Sigmoid colon (tissue), 7 donors: ENCODE results near the gene LRR1. TPM values are rescaled to one million over a fixed set of nuclear protein-coding genes. Genes with fewer than 3 reads are reported as not detected.
A peak's percentile ranks its signal among the peaks of the same experiment; 100 is the strongest.

Experiments
- DNase-seq: peaks from one replicate; pipeline ENCODE4 v3.0.0-alpha.2; 2019
- H3K27ac ChIP-seq, 4 donors: fragments of 200-600 bp; sonication (generic); one replicate each; pipeline ENCODE4 v1.5.1; 2016 to 2019; ENCODE audit warnings: mild to moderate bottlenecking in 1 of 4
- H3K27me3 ChIP-seq, 3 donors: fragments of 200-600 bp; sonication (generic); one replicate each; pipeline ENCODE4 v1.5.1; 2019; ENCODE audit warnings: mild to moderate bottlenecking in 1 of 3
- H3K36me3 ChIP-seq, 4 donors: fragments of 200-600 bp; sonication (generic); one replicate each; pipeline ENCODE4 v1.5.1; 2016 to 2019
- H3K4me1 ChIP-seq, 4 donors: fragments of 200-600 bp; sonication (generic); one replicate each; pipeline ENCODE4 v1.5.1; 2017 to 2019
- H3K4me3 ChIP-seq, 4 donors: fragments of 200-600 bp; sonication (generic); one replicate each; pipeline ENCODE4 v1.5.1; 2017 to 2019; ENCODE audit warnings: mild to moderate bottlenecking in 2 of 4, moderate library complexity in 1 of 4
- H3K9me3 ChIP-seq, 4 donors: fragments of 200-600 bp in 3 of 4; sonication (generic) in 3 of 4; one replicate each; pipeline versions ENCODE4 v1.5.1 to v1.6.1; 2013 to 2019
- CTCF ChIP-seq, 4 experiments: fragments of 450-650 bp in 3 of 4; fragments of 200-600 bp in 1 of 4; IDR thresholded peaks; one replicate each; pipeline ENCODE4 v1.5.1; 2016 to 2019; ENCODE audit warnings: antibody characterized with exemption in 4 of 4, mild to moderate bottlenecking in 3 of 4, moderate library complexity in 2 of 4
- EP300 ChIP-seq, 4 donors: sonication (generic); formaldehyde crosslinking; IDR thresholded peaks; one replicate each; pipeline ENCODE4 v1.6.1; 2017; ENCODE audit warnings: antibody characterized with exemption in 4 of 4
- POLR2A ChIP-seq, 2 donors: fragments of 450-650 bp; IDR thresholded peaks; one replicate each; pipeline ENCODE4 v1.6.1; 2016; ENCODE audit warnings: antibody characterized with exemption in 2 of 2, mild to moderate bottlenecking in 2 of 2, moderate library complexity in 2 of 2
- POLR2AphosphoS5 ChIP-seq, 4 donors: sonication (generic); formaldehyde crosslinking; IDR thresholded peaks; one replicate each; pipeline ENCODE4 v1.6.1; 2017; ENCODE audit warnings: antibody characterized with exemption in 4 of 4
- WGBS, 2 donors: extraction: QIAGEN DNeasy Blood & Tissue Kit; methylation state at CpG; one replicate each; pipeline ENCODE4 v1.1.7; 2013; 5-methylcytosine and 5-hydroxymethylcytosine counted together
- intact Hi-C: fragments of 100-400 bp; cut with DNase I; formaldehyde crosslinking; loops from one replicate; pipeline ENCODE4 v1.15.1; 2023
- polyA plus RNA-seq, 3 donors: library from polyadenylated mRNA; stranded (reverse); fragments of 200-250 nt; gene quantifications; one replicate each; pipeline ENCODE4 v1.2.3, GENCODE V29; 2013
- total RNA-seq, 4 donors: library from RNA; depleted of rRNA; stranded (reverse); fragments of >200 nt; gene quantifications; one replicate each; pipeline ENCODE4 v1.1.0, GENCODE V29; 2016
- donor health status: healthy with polysubstance abuse.
- donor health status: Bipolar disorder and iron deficiency.
- donor health status: healthy.

LRR1 gene
- total and polyA plus RNA-seq, 7 donors = 6.8 to 21.3 (median 9.7) TPM

GRCh38 chr14:49620182-49621113 is 21.7 kb downstream of the LRR1 start, which contains the start of the genes MGAT2 and RPL36AL:
Gene MGAT2, plus strand, starts transcription at chr14:49620799. Its CDS starts 470 bp downstream, at chr14:49621269.
Gene RPL36AL, minus strand, starts transcription at chr14:49620626. Its CDS starts 1,522 bp downstream, at chr14:49619104.
- Histone ChIP-seq H3K36me3 (peaks cover 0 to 14% (median 3%) of the 10 kb centered on the region in 4 donors), H3K4me1 (peaks cover 0 to 44% (median 35%) of the 10 kb centered on the region in 4 donors), H3K9me3 (no peaks in the 10 kb centered on the region), H3K27me3 (no peaks in the 10 kb centered on the region), H3K27ac (peak within 1 kb of the TSS; percentile 90 to 97 (median 92)), H3K4me3 (peak within 1 kb of the TSS; percentile 73 to 95 (median 82))
- DNase-seq = peak; percentile 99
- WGBS, 2 donors = 0% methylated on average over 85 of the region's 85 CpGs
- intact Hi-C loops = loop anchor here (1.0 to 5.0 kb wide), 3 partner anchors 14 to 33 kb away; partner anchors contain the start of genes DNAAF2, LRR1 and RPS29
- peak; percentile 95 to 98 for TF ChIP-seq POLR2A (IDR thresholded peaks at IDR 0.05)
- TF ChIP-seq EP300 (IDR thresholded peaks at IDR 0.05) = peak in 1 of 4 donors; percentile 27
- peak; percentile 96 to 99 (median 99) for TF ChIP-seq POLR2AphosphoS5 (IDR thresholded peaks at IDR 0.05)
- TF ChIP-seq CTCF (IDR thresholded peaks at IDR 0.05) = peak in 3 of 4 experiments; percentile 11 to 25 (median 14)

GRCh38 chr14:49621114-49621881 is 22.6 kb downstream of the LRR1 start:
- WGBS, 2 donors = 1 to 3% methylated on average over 65 of the region's 65 CpGs
- intact Hi-C loops = loop anchor here (2.0 to 5.0 kb wide), 2 partner anchors 14 to 34 kb away; partner anchors contain the start of genes DNAAF2 and RPS29
- TF ChIP-seq EP300 (IDR thresholded peaks at IDR 0.05) (no peak), CTCF (IDR thresholded peaks at IDR 0.05) (no peak), POLR2A (IDR thresholded peaks at IDR 0.05) (no peak), POLR2AphosphoS5 (IDR thresholded peaks at IDR 0.05) (no peak)
- DNase-seq = peak; percentile 86
- Histone ChIP-seq H3K9me3 (no peaks in the 10 kb centered on the region), H3K4me1 (peaks cover 0 to 44% (median 35%) of the 10 kb centered on the region in 4 donors), H3K4me3 (peak overlapping the region; percentile 73 to 95 (median 82)), H3K27ac (peak overlapping the region; percentile 90 to 97 (median 92)), H3K36me3 (peaks cover 0 to 22% (median 3%) of the 10 kb centered on the region in 4 donors), H3K27me3 (no peaks in the 10 kb centered on the region)

GRCh38 chr14:49622022-49622607 is 23.4 kb downstream of the LRR1 start:
- WGBS, 2 donors = 22 to 54% methylated on average over 3 of the region's 3 CpGs
- Histone ChIP-seq H3K9me3 (no peaks in the 10 kb centered on the region), H3K27me3 (no peaks in the 10 kb centered on the region), H3K36me3 (peaks cover 0 to 26% (median 3%) of the 10 kb centered on the region in 4 donors), H3K4me1 (peaks cover 0 to 44% (median 35%) of the 10 kb centered on the region in 4 donors), H3K27ac (no peak overlapping the region), H3K4me3 (peak overlapping the region; percentile 73 to 95 (median 82))
- TF ChIP-seq POLR2AphosphoS5 (IDR thresholded peaks at IDR 0.05) (no peak), POLR2A (IDR thresholded peaks at IDR 0.05) (no peak), CTCF (IDR thresholded peaks at IDR 0.05) (no peak), EP300 (IDR thresholded peaks at IDR 0.05) (no peak)
- intact Hi-C loops = loop anchor here (5.0 kb wide), 1 partner anchor 35 kb away; the partner anchor contains the start of gene RPS29
- no peak for DNase-seq

- H3K4me3 ChIP-seq = no peak overlapping the region
- WGBS, 2 donors = 16 to 52% methylated on average over 3 of the region's 3 CpGs
These were observed 24.6 kb downstream of the LRR1 start for GRCh38 chr14:49623387-49623786.

More at GRCh38 chr14:49623387-49623786, 24.6 kb downstream of the LRR1 start:
- peaks cover 0 to 21% (median 0%) of the 10 kb centered on the region in 4 donors for H3K36me3 ChIP-seq
- no peaks in the 10 kb centered on the region for H3K9me3 ChIP-seq
- intact Hi-C loops = loop anchor here (5.0 kb wide), 1 partner anchor 36 kb away; the partner anchor contains the start of gene RPS29
- H3K27me3 ChIP-seq = no peaks in the 10 kb centered on the region
- H3K27ac ChIP-seq = no peak overlapping the region
- TF ChIP-seq POLR2AphosphoS5 (IDR thresholded peaks at IDR 0.05) = no peak
- no peak for TF ChIP-seq EP300 (IDR thresholded peaks at IDR 0.05)
- TF ChIP-seq POLR2A (IDR thresholded peaks at IDR 0.05) = no peak
- TF ChIP-seq CTCF (IDR thresholded peaks at IDR 0.05) = no peak
- peaks cover 0 to 44% (median 35%) of the 10 kb centered on the region in 4 donors for H3K4me1 ChIP-seq
- no peak for DNase-seq
